ENCODE results near the gene GPR84.

GRCh38 chr12:54377797-54378515, 13.7 kb upstream of the GPR84 start:
- TF ChIP-seq CTCF (IDR thresholded peaks at IDR 0.05; ENCODE audit: borderline replicate concordance, extremely low read depth, low read length, poor library complexity, severe bottlenecking) (no peak), EZH2 (IDR thresholded peaks at IDR 0.05; ENCODE audit: borderline replicate concordance, low read depth, low read length, severe bottlenecking) (no peak)

Measured in DND-41 (cell line).